Mesendoderm (in vitro differentiated cells): ENCODE measurements around the gene FAM83E.

Source experiments
- DNase-seq: peaks from one replicate; pipeline ENCODE4 v3.0.0; 2013
- H2AK5ac ChIP-seq: 2 replicates; pipeline ENCODE4 v1.6.1; 2013; ENCODE audit warnings: low read length, inconsistent platforms
- H2BK120ac ChIP-seq: 2 replicates; pipeline ENCODE4 v1.6.1; 2013; ENCODE audit warnings: low read depth, mild to moderate bottlenecking, low read length, moderate library complexity, mixed read lengths
- H2BK15ac ChIP-seq: replicated peaks from 2 replicates; pipeline ENCODE4 v1.6.1; 2013; ENCODE audit warnings: low read depth, mild to moderate bottlenecking, moderate library complexity
- H2BK5ac ChIP-seq: 2 replicates; pipeline ENCODE4 v1.6.1; 2013; ENCODE audit warnings: low read length, inconsistent platforms
- H3K18ac ChIP-seq: 2 replicates; pipeline ENCODE4 v1.6.1; 2013; ENCODE audit warnings: mild to moderate bottlenecking, low read length, mixed read lengths
- H3K23ac ChIP-seq: one replicate; pipeline ENCODE4 v1.6.1; 2013; ENCODE audit warnings: low read length
- H3K27ac ChIP-seq: 2 replicates; pipeline ENCODE4 v1.5.1; 2013; ENCODE audit warnings: low read depth, mild to moderate bottlenecking, inconsistent platforms, low read length, moderate library complexity
- H3K27me3 ChIP-seq: 2 replicates; pipeline ENCODE4 v1.6.1; 2013; ENCODE audit warnings: low read length, control low read depth, mild to moderate bottlenecking, inconsistent platforms; ENCODE audit not compliant: insufficient read depth, poor library complexity
- H3K36me3 ChIP-seq: 2 replicates; pipeline ENCODE4 v1.6.1; 2013; ENCODE audit warnings: low read length, inconsistent platforms; ENCODE audit not compliant: control insufficient read depth, insufficient read depth
- H3K4ac ChIP-seq: one replicate; pipeline ENCODE4 v1.6.1; 2013; ENCODE audit warnings: low read depth, mild to moderate bottlenecking, low read length, moderate library complexity
- H3K4me1 ChIP-seq: 2 replicates; pipeline ENCODE4 v1.6.1; 2013; ENCODE audit warnings: low read depth, low read length, inconsistent platforms; ENCODE audit not compliant: control insufficient read depth
- H3K4me2 ChIP-seq: 2 replicates; pipeline ENCODE4 v1.6.1; 2013; ENCODE audit warnings: low read length
- H3K4me3 ChIP-seq: 2 replicates; pipeline ENCODE4 v1.5.1; 2013; ENCODE audit warnings: mild to moderate bottlenecking, low read length
- H3K56ac ChIP-seq: one replicate; pipeline ENCODE4 v1.6.1; 2013; ENCODE audit warnings: low read length
- H3K79me1 ChIP-seq: 2 replicates; pipeline ENCODE4 v1.6.1; 2013; ENCODE audit warnings: low read length, inconsistent platforms
- H3K79me2 ChIP-seq: 2 replicates; pipeline ENCODE4 v1.6.1; 2013; ENCODE audit warnings: mild to moderate bottlenecking, low read length; ENCODE audit not compliant: control insufficient read depth, insufficient read depth
- H3K9ac ChIP-seq: 2 replicates; pipeline ENCODE4 v1.6.1; 2013; ENCODE audit warnings: low read length, inconsistent platforms
- H4K5ac ChIP-seq: one replicate; pipeline ENCODE4 v1.6.1; 2013; ENCODE audit warnings: low read length
- H4K8ac ChIP-seq: one replicate; pipeline ENCODE4 v1.6.1; 2013; ENCODE audit warnings: low read depth, mild to moderate bottlenecking, control low read depth, low read length, moderate library complexity
- WGBS: extraction: QIAGEN DNeasy Blood & Tissue Kit; methylation state at CpG from one replicate; pipeline ENCODE4 v1.1.7; 2013; ENCODE audit warnings: low lambda C conversion rate, missing lambda C conversion rate; ENCODE audit not compliant: insufficient coverage; ENCODE audit errors: extremely low coverage; 5-methylcytosine and 5-hydroxymethylcytosine counted together

The FAM83E gene

DNA sequence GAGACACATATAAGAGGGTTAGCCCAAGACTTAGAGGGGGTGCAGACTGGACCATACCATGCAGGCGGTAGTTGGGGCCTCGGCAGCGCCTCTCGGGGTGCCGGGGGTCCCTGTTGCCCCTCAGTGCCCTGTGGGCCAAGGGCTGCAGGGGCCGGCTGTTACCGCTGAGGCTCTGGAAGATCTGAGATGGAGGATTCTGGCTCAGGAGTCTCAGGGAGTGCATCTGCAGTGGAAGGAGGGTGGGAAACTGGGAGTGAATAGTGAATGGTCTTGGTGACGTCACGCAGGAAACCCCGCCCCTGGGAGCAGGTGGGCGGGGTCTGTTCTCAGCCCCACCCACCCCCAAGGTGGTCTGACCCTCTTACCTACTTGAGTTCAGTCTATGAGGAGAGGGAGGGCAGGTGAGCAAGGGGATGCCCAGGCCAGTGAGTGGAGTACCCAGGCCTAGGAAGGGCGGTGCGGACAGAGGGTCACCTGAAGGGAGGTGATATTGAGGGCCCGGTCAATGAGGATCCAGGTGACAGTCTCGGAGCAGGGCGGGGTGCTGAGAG is 24.0 kb upstream of the FAM83E start:
- no peak overlapping the region for H3K4me3 ChIP-seq
- no peak overlapping the region for H3K4ac ChIP-seq
- no peak overlapping the region for H3K23ac ChIP-seq
- no peak overlapping the region for H3K4me2 ChIP-seq
- no peak overlapping the region for H4K8ac ChIP-seq
- peak overlapping the region; percentile 64 for H3K56ac ChIP-seq
- peaks cover 10% of the 10 kb centered on the region for H3K4me1 ChIP-seq
- H3K27me3 ChIP-seq = peaks cover 9% of the 10 kb centered on the region
- H2BK15ac ChIP-seq = no peak overlapping the region
- H3K79me1 ChIP-seq = no peaks in the 10 kb centered on the region
- no peaks in the 10 kb centered on the region for H3K36me3 ChIP-seq
- H3K27ac ChIP-seq = no peak overlapping the region
- no peak overlapping the region for H2BK5ac ChIP-seq
- WGBS = no CpG with 5 or more reads among the region's 16 CpGs
- peak overlapping the region; percentile 93 for H2AK5ac ChIP-seq
- DNase-seq = no peak
- H3K18ac ChIP-seq = no peak overlapping the region
- peak overlapping the region; percentile 71 for H4K5ac ChIP-seq
- no peak overlapping the region for H3K9ac ChIP-seq
- H2BK120ac ChIP-seq = no peak overlapping the region
- no peaks in the 10 kb centered on the region for H3K79me2 ChIP-seq

DNA sequence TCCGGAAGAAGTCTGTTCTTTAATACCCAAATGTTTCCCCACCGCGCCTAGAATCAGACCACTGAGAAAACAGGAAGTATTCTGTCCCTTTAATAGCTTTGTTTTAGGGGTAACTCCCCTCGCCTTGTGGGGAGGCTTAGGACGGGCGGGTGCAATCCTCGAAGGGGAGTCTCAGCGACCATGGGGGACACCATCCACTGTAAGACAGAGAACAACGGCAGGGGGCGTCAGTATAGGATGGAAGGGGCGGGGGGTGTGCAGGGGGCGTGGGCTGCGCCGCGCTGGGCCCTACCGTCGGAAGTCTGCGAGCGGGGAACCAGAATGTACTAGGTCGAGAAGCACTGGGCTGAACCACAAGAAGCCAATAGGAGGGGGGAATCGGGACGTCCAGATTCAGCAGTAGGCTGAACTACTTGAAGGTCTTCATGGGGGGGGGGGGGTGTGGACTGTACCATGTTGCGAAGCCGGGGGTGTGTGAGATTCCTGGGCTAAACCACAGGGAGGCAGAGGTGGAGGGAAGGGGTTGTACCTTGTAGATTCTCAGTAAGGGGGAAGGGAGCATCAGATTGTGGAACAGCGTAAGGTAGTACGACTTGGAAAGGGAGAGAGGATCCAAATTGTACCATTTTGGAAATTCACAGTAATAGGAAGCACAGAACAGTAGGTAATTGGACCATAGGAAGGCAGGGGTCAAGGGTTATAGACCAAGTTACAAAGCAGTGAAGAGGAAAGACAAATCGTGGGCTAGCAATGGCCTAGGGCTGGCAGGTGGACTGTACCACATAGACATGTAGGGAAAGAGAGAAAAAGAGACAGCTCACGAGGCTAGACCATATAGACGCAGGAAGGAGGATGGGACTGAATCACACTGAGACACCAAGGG is 23.3 kb upstream of the FAM83E start:
- Histone ChIP-seq H2AK5ac (peak overlapping the region; percentile 93), H3K18ac (no peak overlapping the region), H3K4ac (no peak overlapping the region), H3K27me3 (peaks cover 9% of the 10 kb centered on the region), H2BK120ac (no peak overlapping the region), H3K4me1 (peaks cover 10% of the 10 kb centered on the region), H3K4me3 (no peak overlapping the region), H3K79me1 (no peaks in the 10 kb centered on the region), H3K9ac (peak overlapping the region; percentile 34), H2BK15ac (no peak overlapping the region), H3K36me3 (no peaks in the 10 kb centered on the region), H4K8ac (no peak overlapping the region), H3K27ac (no peak overlapping the region), H3K23ac (no peak overlapping the region), H3K79me2 (no peaks in the 10 kb centered on the region), H2BK5ac (peak overlapping the region; percentile 76), H4K5ac (peak overlapping the region; percentile 71), H3K56ac (peak overlapping the region; percentile 66), H3K4me2 (peak overlapping the region; percentile 59)
- no CpG with 5 or more reads among the region's 29 CpGs for WGBS
- DNase-seq = peak; percentile 96

DNA sequence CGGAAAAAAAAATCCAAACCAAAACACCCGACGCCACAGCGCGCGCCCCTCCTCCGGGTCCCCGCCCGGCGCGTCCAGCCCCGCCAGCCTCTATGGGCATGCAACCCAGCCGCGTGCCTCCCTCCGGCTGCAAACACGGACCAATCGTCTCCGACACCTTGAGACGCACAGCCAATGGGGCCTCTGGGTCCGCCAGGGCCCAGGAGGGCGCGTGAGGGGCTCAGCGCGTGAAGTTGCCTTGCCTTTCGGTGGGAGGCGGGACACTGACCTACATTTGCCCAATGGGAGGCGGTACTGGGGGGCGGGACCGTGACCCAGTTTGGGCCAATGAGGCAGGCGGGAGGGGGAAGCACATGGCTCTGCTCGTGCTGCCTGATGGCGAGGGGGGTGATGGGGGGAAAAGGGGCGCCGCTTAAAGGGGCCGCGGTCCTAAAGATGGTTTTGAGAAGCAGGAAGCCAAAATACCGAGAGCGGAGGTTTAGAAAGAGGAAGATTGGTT is 22.6 kb upstream of the FAM83E start:
- WGBS = no CpG with 5 or more reads among the region's 38 CpGs
- Histone ChIP-seq H4K8ac (no peak overlapping the region), H3K79me1 (no peaks in the 10 kb centered on the region), H2AK5ac (no peak overlapping the region), H3K23ac (no peak overlapping the region), H3K18ac (no peak overlapping the region), H3K27me3 (peaks cover 9% of the 10 kb centered on the region), H2BK15ac (no peak overlapping the region), H3K9ac (peak overlapping the region; percentile 31), H3K36me3 (no peaks in the 10 kb centered on the region), H3K56ac (peak overlapping the region; percentile 66), H3K27ac (no peak overlapping the region), H3K4me2 (peak overlapping the region; percentile 59), H3K4ac (no peak overlapping the region), H3K4me3 (no peak overlapping the region), H2BK120ac (no peak overlapping the region), H4K5ac (no peak overlapping the region), H3K79me2 (no peaks in the 10 kb centered on the region), H3K4me1 (peaks cover 10% of the 10 kb centered on the region), H2BK5ac (no peak overlapping the region)
- peak; percentile 98 for DNase-seq

DNA sequence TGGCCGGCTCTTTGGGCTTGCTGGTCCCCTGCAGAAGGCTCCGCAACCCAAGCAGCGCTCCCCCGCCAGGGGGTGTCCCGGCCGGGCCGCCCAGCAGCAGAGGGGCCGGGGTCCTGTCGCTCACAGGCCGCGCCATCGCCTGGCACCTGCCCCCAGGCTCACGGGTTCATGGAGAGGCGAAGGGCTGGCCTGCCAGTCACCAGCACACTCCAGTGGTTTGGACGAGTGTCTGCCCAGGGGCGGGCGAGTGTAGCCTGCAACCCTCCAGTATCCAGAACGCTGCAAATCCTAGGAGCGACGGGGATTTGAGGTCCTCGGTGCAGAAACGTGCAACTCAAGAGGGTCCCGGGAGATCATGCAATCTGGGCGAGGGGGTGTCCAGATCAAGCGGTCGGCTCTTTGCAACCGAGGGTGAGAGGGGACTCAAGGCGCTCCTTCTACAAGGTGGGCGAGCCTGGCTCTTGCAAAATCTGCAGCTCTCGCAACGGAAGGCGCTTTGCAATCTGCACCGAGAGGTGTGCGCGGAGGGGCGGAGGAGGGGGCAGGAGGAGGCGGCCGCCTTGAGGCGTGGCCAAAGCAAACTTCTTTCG is 22.1 kb upstream of the FAM83E start, which contains the start of gene DBP:
Gene DBP (minus strand): TSS at position 521 of the 590 bp plus-strand sequence. CDS start 385 bp downstream, at position 136.
- no CpG with 5 or more reads among the region's 40 CpGs for WGBS

DNA sequence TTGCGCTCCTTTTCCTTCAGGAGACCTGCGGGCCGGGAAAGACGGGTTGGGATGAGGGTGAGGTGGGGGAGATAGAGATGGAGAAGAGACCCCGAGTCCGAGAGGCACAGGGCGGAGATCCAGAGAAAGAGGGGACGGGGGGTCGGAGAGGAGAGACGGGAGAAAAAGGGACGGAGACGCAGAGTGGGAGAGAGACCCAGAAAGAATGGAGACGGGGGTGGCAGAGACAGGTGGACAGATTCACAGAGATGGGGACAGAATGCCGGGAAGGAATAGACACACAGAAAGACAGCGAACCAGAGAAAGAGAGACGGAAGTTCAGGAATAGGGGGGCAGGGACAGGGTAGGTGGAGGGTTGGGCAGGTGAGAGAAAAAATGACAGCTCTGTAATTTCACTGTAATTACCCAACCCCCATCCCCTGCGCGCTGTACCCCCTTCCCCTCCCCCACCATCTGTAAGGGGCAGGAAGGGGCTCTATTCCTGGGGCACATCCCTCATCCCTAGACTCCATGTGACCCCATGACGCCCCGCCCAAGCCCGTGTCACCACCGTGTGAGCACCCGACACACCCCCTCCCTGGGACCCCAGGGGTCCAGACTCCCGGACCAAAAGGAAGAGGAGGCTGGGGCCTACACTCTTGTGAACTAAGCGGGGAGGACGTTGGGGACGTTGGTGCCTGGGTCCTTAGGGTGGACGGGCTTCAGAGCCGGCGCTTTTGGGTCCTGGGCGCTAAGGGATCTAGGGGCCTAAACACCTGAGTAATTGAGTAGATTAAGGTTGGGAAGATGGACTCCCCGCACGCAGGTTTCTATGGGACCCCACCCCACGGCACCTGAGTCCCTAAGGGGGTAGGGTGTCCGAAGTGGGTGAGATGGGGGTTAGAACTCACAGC is 21.3 kb upstream of the FAM83E start:
- H3K27me3 ChIP-seq = peaks cover 9% of the 10 kb centered on the region
- H3K4ac ChIP-seq = no peak overlapping the region
- H3K4me1 ChIP-seq = peaks cover 10% of the 10 kb centered on the region
- no peak overlapping the region for H3K4me3 ChIP-seq
- no peak overlapping the region for H2AK5ac ChIP-seq
- peak overlapping the region; percentile 56 for H3K18ac ChIP-seq
- H3K56ac ChIP-seq = peak overlapping the region; percentile 79
- no peak overlapping the region for H2BK15ac ChIP-seq
- DNase-seq = no peak
- no peak overlapping the region for H3K23ac ChIP-seq
- peak overlapping the region; percentile 64 for H3K9ac ChIP-seq
- no peak overlapping the region for H4K5ac ChIP-seq
- no peak overlapping the region for H2BK120ac ChIP-seq
- no peaks in the 10 kb centered on the region for H3K79me2 ChIP-seq
- H3K36me3 ChIP-seq = no peaks in the 10 kb centered on the region
- no peak overlapping the region for H2BK5ac ChIP-seq
- no peak overlapping the region for H3K27ac ChIP-seq
- no CpG with 5 or more reads among the region's 35 CpGs for WGBS
- H3K79me1 ChIP-seq = no peaks in the 10 kb centered on the region
- no peak overlapping the region for H4K8ac ChIP-seq
- H3K4me2 ChIP-seq = peak overlapping the region; percentile 67

More for the DNA sequence above, 22.1 kb upstream of the FAM83E start, which contains the start of gene DBP:
- Histone ChIP-seq H3K27me3 (peaks cover 9% of the 10 kb centered on the region), H3K4ac (no peak within 1 kb of the TSS), H2BK5ac (no peak within 1 kb of the TSS), H4K8ac (no peak within 1 kb of the TSS), H3K36me3 (no peaks in the 10 kb centered on the region), H4K5ac (no peak within 1 kb of the TSS), H3K79me2 (no peaks in the 10 kb centered on the region), H3K4me3 (no peak within 1 kb of the TSS), H3K18ac (no peak within 1 kb of the TSS), H3K9ac (peak within 1 kb of the TSS; percentile 31), H2BK15ac (no peak within 1 kb of the TSS), H3K79me1 (no peaks in the 10 kb centered on the region), H3K4me1 (peaks cover 10% of the 10 kb centered on the region), H3K4me2 (peak within 1 kb of the TSS; percentile 59), H3K56ac (peak within 1 kb of the TSS; percentile 66), H2AK5ac (no peak within 1 kb of the TSS), H3K23ac (no peak within 1 kb of the TSS), H2BK120ac (no peak within 1 kb of the TSS), H3K27ac (no peak within 1 kb of the TSS)
- no peak for DNase-seq
